H1 (cell line): Measurements from ENCODE around the gene TMEM50A.
"Not testable (repeated sequence)": the region's sequence is repeated elsewhere in the genome, so short reads cannot be mapped to it uniquely, and the experiment has no call there.

Experiments used
- POLR2A ChIP-seq, 2 experiments: IDR thresholded peaks; 1 replicate in 1 of 2; 2 replicates in 1 of 2; pipeline ENCODE4 v1.6.1; 2011; ENCODE audit warnings: low read depth in 2 of 2, low read length in 2 of 2, mild to moderate bottlenecking in 2 of 2; ENCODE audit errors: control extremely low read depth in 1 of 2
- TAF1 ChIP-seq: IDR thresholded peaks from 2 replicates; pipeline ENCODE4 v1.6.1; 2011; ENCODE audit warnings: mild to moderate bottlenecking, low read depth, low read length
- TF ChIP-seq, protein P1 (sequence below), 3 experiments: IDR thresholded peaks; 1 replicate in 2 of 3; 2 replicates in 1 of 3; pipeline versions ENCODE4 v1.5.1 to v1.6.1; 2011; ENCODE audit warnings: low read length in 3 of 3, mild to moderate bottlenecking in 3 of 3, inconsistent platforms in 2 of 3, low read depth in 1 of 3, moderate library complexity in 1 of 3; ENCODE audit not compliant: insufficient read depth in 1 of 3; ENCODE audit errors: control extremely low read depth in 1 of 3

GRCh38 chr1:25327864-25328790, 10.0 kb upstream of the TMEM50A start:
- TF ChIP-seq, protein P1, sequence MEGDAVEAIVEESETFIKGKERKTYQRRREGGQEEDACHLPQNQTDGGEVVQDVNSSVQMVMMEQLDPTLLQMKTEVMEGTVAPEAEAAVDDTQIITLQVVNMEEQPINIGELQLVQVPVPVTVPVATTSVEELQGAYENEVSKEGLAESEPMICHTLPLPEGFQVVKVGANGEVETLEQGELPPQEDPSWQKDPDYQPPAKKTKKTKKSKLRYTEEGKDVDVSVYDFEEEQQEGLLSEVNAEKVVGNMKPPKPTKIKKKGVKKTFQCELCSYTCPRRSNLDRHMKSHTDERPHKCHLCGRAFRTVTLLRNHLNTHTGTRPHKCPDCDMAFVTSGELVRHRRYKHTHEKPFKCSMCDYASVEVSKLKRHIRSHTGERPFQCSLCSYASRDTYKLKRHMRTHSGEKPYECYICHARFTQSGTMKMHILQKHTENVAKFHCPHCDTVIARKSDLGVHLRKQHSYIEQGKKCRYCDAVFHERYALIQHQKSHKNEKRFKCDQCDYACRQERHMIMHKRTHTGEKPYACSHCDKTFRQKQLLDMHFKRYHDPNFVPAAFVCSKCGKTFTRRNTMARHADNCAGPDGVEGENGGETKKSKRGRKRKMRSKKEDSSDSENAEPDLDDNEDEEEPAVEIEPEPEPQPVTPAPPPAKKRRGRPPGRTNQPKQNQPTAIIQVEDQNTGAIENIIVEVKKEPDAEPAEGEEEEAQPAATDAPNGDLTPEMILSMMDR (IDR thresholded peaks at IDR 0.05; ENCODE audit: control extremely low read depth in 1 of 3, insufficient read depth in 1 of 3, low read depth in 1 of 3, low read length in 3 of 3): not testable (repeated sequence)
- TF ChIP-seq TAF1; POLR2A (IDR thresholded peaks at IDR 0.05; ENCODE audit: control extremely low read depth in 1 of 2, low read depth in 2 of 2, low read length in 2 of 2): not testable (repeated sequence)
